NCI-H2196 (cell line): ENCODE results near the gene RND2.

Source experiments
- DNase-seq: peaks from one replicate; lab custom pipeline; 2025; ENCODE audit not compliant: unreplicated experiment; lab: John Stamatoyannopoulos, UW

The RND2 gene

GRCh38 chr17:43069368-43069898 lies 44.4 kb downstream of the RND2 start:
- DNase-seq: no peak

GRCh38 chr17:43070257-43070656 lies 45.2 kb downstream of the RND2 start:
- DNase-seq: no peak

- DNase-seq: no peak
Measured at GRCh38 chr17:43070872-43071271, 45.8 kb downstream of the RND2 start.

GRCh38 chr17:43074869-43075268 lies 49.8 kb downstream of the RND2 start:
- no peak for DNase-seq

GRCh38 chr17:43079641-43080302 lies 54.7 kb downstream of the RND2 start:
- no peak for DNase-seq
